DMS 273 treated with DMSO at 0.1 percent for 48 hours (cell line): ENCODE results near the gene PCCA.
A peak's percentile ranks its signal among the peaks of the same experiment; 100 is the strongest.
"Not testable (repeated sequence)": the region's sequence is repeated elsewhere in the genome, so short reads cannot be mapped to it uniquely, and the experiment has no call there.

Experiments used
- DNase-seq: peaks from one replicate; lab custom pipeline; 2025; lab: John Stamatoyannopoulos, UW

The PCCA gene, protein sequence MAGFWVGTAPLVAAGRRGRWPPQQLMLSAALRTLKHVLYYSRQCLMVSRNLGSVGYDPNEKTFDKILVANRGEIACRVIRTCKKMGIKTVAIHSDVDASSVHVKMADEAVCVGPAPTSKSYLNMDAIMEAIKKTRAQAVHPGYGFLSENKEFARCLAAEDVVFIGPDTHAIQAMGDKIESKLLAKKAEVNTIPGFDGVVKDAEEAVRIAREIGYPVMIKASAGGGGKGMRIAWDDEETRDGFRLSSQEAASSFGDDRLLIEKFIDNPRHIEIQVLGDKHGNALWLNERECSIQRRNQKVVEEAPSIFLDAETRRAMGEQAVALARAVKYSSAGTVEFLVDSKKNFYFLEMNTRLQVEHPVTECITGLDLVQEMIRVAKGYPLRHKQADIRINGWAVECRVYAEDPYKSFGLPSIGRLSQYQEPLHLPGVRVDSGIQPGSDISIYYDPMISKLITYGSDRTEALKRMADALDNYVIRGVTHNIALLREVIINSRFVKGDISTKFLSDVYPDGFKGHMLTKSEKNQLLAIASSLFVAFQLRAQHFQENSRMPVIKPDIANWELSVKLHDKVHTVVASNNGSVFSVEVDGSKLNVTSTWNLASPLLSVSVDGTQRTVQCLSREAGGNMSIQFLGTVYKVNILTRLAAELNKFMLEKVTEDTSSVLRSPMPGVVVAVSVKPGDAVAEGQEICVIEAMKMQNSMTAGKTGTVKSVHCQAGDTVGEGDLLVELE

DNA sequence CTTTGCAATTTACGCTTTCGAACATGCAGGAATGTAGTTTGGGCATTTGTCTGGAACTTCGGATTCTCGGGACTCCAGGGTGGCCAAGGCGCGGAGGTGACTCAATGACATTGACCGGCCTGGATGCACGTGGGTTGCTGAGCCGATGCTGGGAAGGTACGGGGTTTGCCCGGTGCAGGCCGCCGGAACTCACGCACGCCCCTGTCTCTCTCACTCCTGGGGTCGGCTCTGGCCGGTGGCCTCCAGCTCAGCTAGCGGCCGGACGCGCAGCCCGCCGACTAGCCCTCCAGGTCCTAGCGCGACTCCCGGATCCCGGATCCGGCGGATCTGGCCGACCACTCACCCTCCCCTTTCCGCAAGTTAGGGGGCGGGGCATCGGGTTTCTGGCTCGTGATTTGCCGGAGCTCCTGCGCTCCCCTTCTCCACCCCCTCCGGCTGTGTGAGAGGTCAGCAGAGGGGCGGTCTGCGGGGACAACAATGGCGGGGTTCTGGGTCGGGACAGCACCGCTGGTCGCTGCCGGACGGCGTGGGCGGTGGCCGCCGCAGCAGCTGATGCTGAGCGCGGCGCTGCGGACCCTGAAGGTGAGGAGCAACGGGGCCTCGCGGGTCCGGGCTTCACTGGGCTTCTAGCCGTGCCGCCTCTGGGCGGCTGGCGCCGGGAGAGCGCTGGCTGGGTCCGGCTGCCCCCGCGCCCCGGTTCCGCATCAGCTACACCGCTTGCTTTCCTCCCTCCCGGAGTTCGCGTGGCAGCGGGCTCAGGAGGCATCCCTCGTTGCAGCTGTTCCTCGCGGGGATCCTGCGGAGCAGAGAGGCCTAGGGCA is at the start of gene PCCA:
Gene PCCA, plus strand, starts transcription at position 450 of the 821 bp plus-strand sequence. Its CDS starts 28 bp downstream, at position 478.
- DNase-seq, result peak; percentile 59

DNA sequence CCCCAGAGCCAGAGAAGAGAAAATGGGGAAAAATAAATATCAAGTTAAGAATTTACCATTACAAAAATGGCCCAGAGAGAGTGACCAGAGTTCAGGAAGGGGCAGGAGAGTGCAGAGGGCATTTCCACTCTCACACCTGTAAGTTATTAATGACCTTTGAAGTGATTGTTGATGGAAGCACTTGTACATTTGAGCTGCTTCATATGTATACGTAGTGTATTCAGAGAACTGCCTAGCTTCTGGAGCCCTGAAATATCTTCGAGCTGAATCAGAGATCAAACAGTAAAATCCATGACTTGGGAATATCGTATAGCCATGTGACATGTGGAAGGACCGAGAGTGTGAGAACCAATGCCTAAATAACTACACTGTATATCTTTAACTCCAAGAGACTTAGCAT is 49.2 kb upstream of the PCCA start:
- DNase-seq, result no peak

DNA sequence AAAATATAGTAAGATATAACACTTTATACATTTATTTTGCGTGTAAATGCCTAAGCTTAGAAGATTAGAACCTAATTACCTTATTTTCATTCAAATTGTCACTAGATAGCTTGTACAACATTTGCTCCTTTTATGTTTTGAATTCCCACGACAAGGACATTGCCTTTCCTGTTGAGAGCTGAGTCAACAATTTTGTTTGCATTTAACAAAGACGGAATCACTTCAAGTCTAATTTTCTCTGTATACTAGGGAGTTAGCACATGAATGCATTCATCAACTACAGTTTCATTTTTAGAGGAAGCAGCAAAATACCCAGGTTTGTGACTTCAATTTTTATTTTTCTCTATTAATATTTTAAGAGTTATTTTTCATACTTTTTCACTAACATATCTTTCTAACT is 48.7 kb upstream of the PCCA start:
- DNase-seq, result no peak

DNA sequence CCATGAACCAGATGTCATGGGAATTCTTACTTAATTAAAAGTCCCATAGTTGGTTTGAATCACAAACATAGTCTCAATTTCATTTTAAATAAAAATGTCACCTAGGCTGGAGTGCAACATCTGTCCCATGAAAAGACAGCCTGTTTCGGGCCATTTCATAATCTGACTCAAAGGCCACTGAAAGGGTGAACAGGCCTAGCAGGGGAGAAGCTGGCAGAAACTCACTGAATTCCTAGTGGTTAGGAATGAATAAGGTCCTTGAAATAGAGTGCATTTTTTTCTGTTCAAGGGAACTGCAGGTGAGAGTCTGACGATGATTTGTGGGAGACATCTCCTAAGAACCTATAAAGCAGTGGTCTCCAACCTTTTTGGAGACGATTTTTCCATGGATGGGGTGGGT is 44.0 kb upstream of the PCCA start:
- DNase-seq, result no peak

DNA sequence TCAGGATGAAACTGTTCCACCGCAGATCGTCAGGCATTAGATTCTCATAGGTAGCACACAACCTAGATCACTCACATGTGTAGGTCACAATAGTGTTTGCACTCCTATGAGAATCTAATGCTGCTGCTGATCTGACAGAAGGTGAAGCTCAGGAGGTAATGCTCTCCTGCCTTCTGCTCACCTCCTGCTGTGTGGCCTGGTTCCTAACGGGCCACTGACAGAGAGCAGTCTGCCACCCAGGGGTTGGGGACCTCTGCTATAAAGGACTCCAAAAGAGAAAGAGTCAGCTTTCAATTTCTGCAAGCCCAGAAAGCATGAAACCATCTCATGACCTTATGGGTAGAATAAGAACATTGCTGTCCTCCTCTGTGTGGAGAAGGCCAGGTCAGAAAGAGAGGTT is 43.5 kb upstream of the PCCA start:
- no peak for DNase-seq

DNA sequence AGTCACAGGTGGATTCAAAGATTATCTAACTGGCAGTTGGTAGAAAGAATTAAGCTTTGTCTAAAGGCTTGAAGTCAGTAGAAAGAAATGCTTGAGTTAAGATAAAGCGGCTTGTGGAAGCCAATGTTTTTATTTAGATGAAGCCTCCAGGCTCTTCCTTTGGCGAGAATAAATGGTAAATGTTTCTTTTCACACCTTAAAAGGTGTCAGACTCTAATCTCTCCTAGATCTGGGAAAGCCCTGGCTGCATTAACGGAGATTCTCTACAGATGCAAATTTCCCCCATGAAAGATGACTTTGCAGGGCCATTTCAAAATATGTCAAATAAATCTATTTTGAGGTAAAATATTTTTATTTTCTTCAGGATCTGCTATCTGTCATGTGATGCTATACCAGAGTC is 37.8 kb upstream of the PCCA start:
- no peak for DNase-seq

DNA sequence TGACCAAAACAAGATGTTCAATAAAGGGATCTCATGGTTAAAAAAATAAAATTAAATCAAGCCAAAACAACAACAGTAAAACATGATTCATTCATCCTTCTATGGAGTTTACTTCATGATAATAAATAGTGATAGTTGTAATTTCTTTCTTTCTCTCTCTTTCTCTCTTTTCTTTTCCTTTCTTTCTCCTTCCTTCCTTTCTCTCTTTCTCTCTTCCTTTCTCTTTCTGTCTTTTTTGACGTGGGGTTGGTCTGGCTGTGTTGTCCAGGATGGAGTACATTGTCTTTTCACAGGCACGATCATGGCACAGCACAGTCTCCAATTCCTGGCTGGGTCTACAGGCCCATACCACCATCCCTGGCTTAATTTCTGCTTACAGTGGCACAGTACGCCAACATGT is 29.1 kb upstream of the PCCA start:
- no peak for DNase-seq

DNA sequence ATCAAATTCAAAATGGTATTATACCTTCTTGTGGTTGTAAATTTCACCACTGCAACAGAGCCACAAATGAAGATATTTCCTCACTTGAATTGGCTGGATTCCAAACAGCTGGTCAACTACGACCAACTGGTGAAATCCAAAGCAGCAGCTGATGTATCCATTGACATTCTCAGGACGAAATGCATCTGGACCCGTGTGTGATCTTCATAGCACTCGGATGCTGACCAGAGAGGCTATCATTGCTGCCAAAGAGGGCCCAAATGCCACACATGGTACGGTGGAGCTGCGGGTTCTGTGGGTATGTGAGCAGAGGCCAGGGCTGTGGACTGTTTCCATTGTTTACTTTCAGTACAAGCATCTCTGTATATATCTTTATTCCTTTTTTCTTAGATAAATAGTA is 25.6 kb upstream of the PCCA start:
- no peak for DNase-seq

DNA sequence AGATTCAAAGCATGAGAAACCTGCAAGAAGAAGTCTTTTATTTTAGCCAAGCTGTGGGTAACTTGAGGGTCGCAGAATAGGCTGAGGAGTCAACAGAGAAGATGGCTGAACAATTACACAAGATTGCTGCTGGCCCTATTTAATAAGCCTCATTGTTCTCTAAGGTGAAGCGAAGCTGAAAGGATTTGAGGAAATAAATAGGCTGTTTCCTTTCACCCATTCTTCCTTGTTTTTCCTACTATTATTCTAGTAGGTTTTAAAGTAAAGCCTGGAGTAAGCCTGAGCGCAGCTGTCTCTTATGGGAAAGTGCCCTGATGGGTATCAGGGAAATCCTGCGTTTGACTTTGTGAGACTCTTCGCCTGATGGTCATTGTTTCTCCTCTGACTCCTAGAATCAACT is 25.0 kb upstream of the PCCA start:
- no peak for DNase-seq

DNA sequence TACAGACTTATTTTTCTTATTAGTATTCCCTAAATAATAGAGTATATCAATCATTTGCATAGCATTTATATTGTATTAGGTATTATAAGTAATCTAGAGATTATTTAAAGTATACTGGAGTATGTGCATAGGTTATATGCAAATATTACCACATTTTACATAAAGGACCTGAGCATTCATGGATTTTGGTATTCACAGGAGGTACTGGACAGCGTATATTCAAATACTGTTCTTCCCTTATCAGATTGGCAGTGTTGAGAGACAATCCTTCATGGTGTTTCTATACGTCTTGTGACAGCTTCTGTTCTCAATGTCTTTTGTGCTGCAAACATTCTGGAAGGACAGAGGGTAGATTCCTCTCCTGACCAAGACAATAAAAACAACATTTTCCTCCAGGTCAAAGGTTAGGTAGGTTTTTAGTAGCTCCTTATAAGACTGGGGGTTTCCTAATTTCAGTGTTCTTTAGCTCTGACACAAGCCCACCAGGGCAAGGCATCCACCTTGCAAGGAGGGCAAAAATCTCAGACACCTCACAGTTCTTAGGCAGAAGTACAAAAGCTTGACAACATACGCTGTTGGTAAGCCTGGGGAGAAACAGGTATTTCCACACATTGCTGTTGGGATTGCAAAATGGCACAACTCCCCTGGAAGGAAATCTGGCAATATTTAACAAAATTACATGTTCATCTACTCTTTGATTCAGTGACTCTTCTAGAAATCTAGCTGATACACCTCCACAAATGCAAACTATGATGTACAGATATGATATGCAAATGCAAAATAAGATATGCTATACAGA is 20.6 kb upstream of the PCCA start:
- no peak for DNase-seq

DNA sequence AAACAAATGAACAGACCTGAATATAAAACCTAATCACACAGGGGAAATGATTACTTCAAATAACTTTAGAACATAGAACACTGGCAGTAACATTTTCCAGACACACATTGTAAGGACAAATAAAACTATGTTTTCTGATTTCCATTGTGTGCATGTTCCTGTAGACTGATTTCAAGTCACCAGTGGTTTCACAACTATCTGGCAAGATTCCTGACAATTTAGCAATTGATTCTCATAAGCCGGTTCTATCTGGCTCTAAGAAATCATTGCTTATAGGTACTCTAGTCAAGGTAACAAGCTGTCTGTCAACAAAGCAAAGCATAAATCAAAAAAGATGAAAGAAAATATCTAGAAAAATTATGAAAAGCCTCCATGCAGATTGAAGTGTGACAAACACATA is 19.6 kb upstream of the PCCA start:
- DNase-seq, result no peak

DNA sequence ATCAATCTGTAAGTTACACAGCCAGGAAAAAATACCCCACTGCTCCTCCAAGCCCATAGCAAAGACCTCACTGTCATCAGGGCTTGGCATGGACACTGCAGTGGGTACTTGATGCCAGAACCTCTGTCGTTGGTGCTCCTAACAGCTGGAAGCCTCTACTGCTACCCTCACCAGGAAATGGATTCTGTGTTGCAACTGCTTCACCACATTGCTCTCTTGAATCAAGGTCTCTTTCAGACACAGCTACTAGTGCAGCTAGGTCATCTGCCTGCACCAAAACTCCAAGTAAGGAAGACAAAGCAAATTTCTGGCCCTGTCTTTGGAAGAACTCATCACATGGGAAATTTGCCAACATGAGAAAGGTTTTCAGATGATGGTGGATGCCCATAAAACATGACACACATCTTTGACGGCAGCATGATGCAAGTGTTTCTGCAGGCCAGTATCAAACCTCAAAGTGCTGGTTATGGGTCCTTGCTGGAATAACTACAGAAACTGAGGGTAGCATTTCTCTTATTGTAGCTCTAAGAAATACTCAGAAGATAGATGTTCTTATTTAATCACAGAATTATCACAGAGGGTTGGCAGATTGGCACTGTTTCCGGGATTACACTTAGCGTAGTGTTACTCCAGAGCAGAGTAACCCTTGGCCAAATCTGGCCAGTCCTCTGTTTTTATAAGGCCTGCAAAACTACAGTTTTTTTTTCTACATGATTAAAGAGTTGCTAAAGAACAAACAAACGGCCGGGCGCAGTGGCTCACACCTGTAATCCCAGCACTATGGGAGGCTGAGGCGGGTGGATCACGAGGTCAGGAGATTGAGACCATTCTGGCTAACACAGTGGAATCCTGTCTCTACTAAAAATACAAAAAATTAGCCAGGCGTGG is 12.9 kb upstream of the PCCA start:
- no peak for DNase-seq

DNA sequence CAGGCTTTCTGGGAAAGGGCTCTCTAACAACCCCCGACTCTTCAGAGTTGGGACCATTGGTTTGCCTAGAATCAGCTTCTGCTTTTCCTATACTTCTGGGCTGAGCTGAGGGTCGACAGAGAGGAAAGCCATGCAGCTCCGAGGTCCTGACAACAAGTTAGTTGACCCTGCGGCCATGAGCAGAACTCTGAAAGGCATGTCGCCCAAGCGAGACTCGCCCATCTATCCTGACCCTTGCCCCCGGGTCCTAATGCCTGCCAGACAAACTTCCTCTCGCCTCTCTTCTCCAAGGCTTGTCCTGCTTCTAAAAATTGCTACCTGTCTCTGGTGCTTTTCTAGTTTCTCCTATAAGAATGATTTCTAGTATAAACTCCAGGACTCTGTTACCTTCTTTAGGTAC is 9.9 kb upstream of the PCCA start:
- not testable (repeated sequence) for DNase-seq

DNA sequence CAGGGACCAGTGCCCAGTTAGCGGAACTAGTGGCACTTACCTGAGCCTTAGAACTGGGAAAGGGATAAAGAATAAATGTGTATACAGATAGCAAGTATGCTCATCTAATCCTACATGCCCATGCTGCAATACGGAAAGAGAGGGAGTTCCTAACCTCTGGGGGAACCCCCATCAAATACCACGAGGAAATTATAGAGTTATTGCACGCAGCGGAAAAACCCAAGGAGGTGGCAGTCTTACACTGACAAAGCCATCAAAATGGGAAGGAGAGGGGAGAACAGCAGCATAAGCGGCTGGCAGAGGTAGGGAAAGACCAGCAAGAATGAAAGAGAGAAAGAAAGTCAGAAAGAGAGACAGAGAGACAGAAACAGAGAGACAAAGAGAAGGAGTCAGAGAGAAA is 5.5 kb upstream of the PCCA start:
- DNase-seq, result not testable (repeated sequence)

DNA sequence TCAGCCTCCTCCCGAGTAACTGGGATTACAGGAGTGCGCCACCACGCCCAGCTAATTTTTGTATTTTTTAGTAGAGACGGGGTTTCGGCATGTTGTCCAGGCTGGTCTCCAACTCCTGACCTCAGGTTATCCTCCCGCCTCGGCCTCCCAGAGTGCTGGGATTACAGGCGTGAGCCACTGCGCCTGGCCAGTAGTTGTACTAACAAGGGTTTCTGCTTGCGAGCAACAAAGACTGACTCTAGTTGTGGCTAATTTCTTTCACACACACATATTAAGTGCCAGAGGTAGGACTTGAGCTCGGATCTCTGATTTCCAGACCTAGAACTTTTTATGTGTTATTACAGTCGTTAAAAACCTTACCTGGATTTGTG is 635 bp upstream of the PCCA start:
- no peak for DNase-seq

DNA sequence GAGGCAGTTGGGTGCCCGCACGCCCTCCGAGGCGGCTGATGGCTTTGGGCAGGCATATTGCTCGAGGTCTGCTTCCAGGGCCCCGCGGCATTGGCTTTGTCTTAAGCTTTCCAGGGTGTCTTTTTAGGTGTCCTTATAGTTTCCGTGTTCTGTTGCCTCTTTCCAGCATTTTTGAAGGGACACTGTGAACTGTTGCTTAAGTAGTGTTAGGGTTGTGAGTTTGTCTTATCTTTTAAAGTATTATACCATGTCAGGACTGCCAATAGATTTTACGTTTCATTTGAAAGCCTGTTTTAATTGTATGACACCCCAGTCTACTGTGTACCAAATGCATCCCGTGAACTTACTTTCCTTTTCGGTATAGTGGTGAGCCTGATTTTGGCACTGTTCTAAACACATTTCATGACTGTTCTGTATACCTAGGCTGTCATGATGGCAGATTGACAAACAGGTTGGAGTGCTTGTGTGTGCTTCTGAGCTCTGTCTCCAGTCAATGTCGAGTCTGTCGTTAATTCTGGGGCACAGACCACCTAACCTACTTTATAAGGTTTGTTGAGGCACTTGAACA is 656 bp downstream of the PCCA start:
- DNase-seq, result no peak

DNA sequence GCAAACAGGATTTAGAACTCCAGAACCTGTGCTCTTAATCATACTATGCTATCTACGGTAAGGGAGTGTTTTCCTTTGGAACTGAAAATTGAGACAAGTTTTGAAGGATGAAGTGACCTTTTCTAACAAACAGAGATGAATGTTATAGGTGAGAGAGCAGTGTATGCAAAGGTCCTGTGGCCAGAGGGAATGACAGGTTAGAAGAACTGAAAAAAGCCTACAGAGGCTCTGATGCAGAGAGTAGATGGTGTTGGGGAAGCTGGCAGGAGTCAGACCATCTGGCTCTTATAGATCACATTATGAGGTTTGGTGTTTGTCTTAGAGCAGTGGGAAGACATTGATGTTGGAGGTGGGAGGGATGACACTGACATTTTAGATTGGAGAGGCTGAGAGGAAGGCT is 2.0 kb downstream of the PCCA start:
- DNase-seq, result no peak

DNA sequence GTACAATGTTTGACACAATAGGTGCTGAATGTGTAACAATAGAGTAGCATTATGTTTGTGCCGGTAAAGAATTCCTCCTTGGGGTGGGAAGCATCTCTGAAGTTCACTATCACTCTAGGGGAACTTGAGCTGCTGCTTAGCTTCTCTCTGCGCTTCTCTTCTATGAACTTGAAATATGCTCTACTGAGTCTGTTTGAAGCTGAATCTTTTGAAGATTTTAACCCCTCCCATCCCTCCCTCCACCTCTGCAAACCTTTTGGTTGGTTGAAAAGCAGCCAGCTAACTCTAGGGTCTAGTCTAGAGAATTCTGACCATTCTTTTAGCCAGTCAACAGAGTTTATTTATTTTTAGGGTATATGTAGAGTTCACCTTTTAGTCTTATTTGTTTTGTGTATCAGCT is 2.5 kb downstream of the PCCA start:
- DNase-seq, result no peak

DNA sequence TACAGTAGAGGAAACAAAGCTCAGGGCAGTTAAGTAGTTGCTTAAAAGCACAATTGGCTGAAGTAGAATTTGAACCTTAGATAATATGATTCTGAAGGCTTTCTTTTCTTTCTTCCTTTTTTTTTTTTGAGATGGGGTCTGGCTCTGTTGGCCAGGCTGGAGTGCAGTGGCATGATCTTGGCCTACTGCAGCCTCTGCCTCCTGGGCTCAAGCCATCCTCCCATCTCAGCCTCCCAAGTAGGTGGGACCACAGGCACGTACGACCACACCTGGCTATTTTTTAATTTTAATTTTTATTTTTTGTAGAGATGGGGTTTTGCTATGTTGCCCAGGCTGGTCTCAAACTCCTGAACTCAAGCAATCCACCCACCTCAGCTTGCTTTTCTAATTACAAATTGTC is 3.4 kb downstream of the PCCA start:
- not testable (repeated sequence) for DNase-seq

DNA sequence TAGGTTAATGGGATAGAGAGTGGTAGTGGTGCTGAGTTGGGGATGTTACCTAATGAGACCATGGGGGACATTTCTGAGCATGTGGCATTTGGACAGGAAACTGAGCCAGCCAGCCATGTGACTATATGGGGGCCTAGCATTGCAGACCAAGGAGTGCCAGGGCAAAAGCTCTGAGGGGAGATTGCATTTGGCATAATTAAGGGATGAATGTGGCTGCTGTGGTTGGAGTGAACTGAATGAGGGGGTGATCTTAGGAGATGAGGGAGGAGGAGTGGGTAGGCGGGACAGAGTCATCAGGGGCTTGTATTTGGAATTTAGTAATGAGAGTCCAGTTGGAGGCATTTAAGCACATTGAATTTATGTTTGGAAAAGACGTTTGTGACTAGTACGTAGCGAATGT is 6.6 kb downstream of the PCCA start:
- DNase-seq, result no peak

DNA sequence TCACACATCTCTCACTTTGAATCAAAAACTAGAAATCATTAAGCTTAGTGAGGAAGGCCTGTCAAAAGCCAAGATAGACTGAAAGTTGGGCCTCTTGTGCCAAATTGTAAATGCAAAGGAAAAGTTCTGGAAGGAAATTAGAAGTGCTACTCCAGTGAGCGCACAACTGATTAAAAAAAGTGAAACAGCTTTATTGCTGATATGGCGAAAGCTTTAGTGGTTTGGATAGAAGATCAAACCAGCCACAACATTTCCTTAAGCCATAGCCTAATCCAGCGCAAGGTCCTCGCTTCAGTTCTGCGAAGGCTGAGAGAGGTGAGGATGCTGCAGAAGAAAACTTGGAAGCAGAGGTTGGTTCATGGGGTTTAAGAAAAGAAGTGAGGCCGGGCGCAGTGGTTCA is 7.6 kb downstream of the PCCA start:
- DNase-seq, result no peak
